Upper lobe of left lung (tissue), 4 donors: ENCODE data around the gene AEBP2.

Experiments
- CTCF ChIP-seq, 6 experiments: fragments of 450-650 bp in 4 of 6; fragments of 200-600 bp in 2 of 6; sonication (generic) in 2 of 6; IDR thresholded peaks; one replicate each; pipeline ENCODE4 v1.5.1; 2016 to 2019; ENCODE audit warnings: antibody characterized with exemption in 6 of 6
- EP300 ChIP-seq, 4 donors: sonication (generic); formaldehyde crosslinking; IDR thresholded peaks; one replicate each; pipeline ENCODE4 v1.5.1; 2017; ENCODE audit warnings: antibody characterized with exemption in 4 of 4, control low read depth in 2 of 4
- POLR2A ChIP-seq, 4 donors: fragments of 450-650 bp; IDR thresholded peaks; one replicate each; pipeline ENCODE4 v1.5.1; 2016 to 2017; ENCODE audit warnings: antibody characterized with exemption in 4 of 4, mild to moderate bottlenecking in 2 of 4

- TF ChIP-seq CTCF (IDR thresholded peaks at IDR 0.05) (no peak), POLR2A (IDR thresholded peaks at IDR 0.05) (no peak), EP300 (IDR thresholded peaks at IDR 0.05) (no peak)
Observed at GRCh38 chr12:19432309-19433170, 6.8 kb upstream of the AEBP2 start.
